Activated naive CD4-positive, alpha-beta T cell treated with anti-CD3 and anti-CD28 coated beads, Interleukin-2, amount 50 U/mL, for 72 hours (primary cell): ENCODE results near the gene LSAMP. TPM values are rescaled to one million over a fixed set of nuclear protein-coding genes. Genes with fewer than 3 reads are reported as not detected.

Experiments used
- ATAC-seq, 2 donors: fragments of 150-1000 bp; cut with Tn5 transposase; 2 replicates each; pipeline ENCODE4 v1.10.0; 2021; ENCODE audit warnings: mild to moderate bottlenecking in 2 of 2, moderate library complexity in 2 of 2
- DNase-seq, 2 donors: peaks; one replicate each; pipeline ENCODE4 v3.0.0; 2021 to 2022; ENCODE audit warnings: low spot score in 2 of 2
- H3K27ac Mint-ChIP-seq, 2 donors: one replicate each; pipeline ENCODE4 v1.8.0; 2022; ENCODE audit warnings: mild to moderate bottlenecking in 2 of 2, mixed read lengths in 2 of 2
- H3K36me3 Mint-ChIP-seq, 2 donors: one replicate each; pipeline ENCODE4 v1.8.0; 2022; ENCODE audit warnings: mixed read lengths in 2 of 2
- H3K9me3 Mint-ChIP-seq, 2 donors: one replicate each; pipeline ENCODE4 v1.8.0; 2022; ENCODE audit warnings: mixed read lengths in 2 of 2
- total RNA-seq, 2 donors: library from RNA; stranded (reverse); gene quantifications; one replicate each; pipeline ENCODE4 v1.2.3, GENCODE V29; 2022

Gene LSAMP
- total RNA-seq, 2 donors from 2014 or later = not detected

- no peak for ATAC-seq
- no peak for DNase-seq
- Mint-ChIP-seq H3K36me3 (no peaks in the 10 kb centered on the region), H3K27ac (no peak overlapping the region), H3K9me3 (peaks cover 4% of the 10 kb centered on the region in 2 donors)
Measured at GRCh38 chr3:116148881-116149851, 296.1 kb downstream of the LSAMP start.

GRCh38 chr3:116145613-116146012 is 299.7 kb downstream of the LSAMP start:
- no peak overlapping the region for H3K27ac Mint-ChIP-seq
- ATAC-seq (no peak), DNase-seq (no peak)
- no peaks in the 10 kb centered on the region for H3K36me3 Mint-ChIP-seq
- peaks cover 4% of the 10 kb centered on the region in 2 donors for H3K9me3 Mint-ChIP-seq

GRCh38 chr3:116141724-116142123 is 303.6 kb downstream of the LSAMP start:
- no peak overlapping the region for H3K27ac Mint-ChIP-seq
- peaks cover 4% of the 10 kb centered on the region in 2 donors for H3K9me3 Mint-ChIP-seq
- H3K36me3 Mint-ChIP-seq = no peaks in the 10 kb centered on the region
- DNase-seq (no peak), ATAC-seq (no peak)

- H3K9me3 Mint-ChIP-seq = no peaks in the 10 kb centered on the region
- DNase-seq (no peak), ATAC-seq (no peak)
- no peak overlapping the region for H3K27ac Mint-ChIP-seq
- H3K36me3 Mint-ChIP-seq = no peaks in the 10 kb centered on the region
Measured at GRCh38 chr3:116140100-116140689, 305.1 kb downstream of the LSAMP start.

GRCh38 chr3:116139641-116140040 is 305.6 kb downstream of the LSAMP start:
- peaks cover 0 to 2% of the 10 kb centered on the region in 2 donors for H3K9me3 Mint-ChIP-seq
- DNase-seq = no peak
- no peaks in the 10 kb centered on the region for H3K36me3 Mint-ChIP-seq
- H3K27ac Mint-ChIP-seq = no peak overlapping the region
- ATAC-seq = no peak

- Mint-ChIP-seq H3K27ac (no peak overlapping the region), H3K9me3 (peaks cover 0 to 5% of the 10 kb centered on the region in 2 donors), H3K36me3 (no peaks in the 10 kb centered on the region)
- ATAC-seq (no peak), DNase-seq (no peak)
Measured at GRCh38 chr3:116135457-116136085, 309.7 kb downstream of the LSAMP start.

GRCh38 chr3:116129187-116129946 is 315.9 kb downstream of the LSAMP start:
- H3K9me3 Mint-ChIP-seq = no peaks in the 10 kb centered on the region
- H3K36me3 Mint-ChIP-seq = no peaks in the 10 kb centered on the region
- DNase-seq (no peak), ATAC-seq (no peak)
- no peak overlapping the region for H3K27ac Mint-ChIP-seq

- ATAC-seq (no peak), DNase-seq (no peak)
- Mint-ChIP-seq H3K27ac (no peak overlapping the region), H3K36me3 (no peaks in the 10 kb centered on the region), H3K9me3 (no peaks in the 10 kb centered on the region)
Measured at GRCh38 chr3:116127464-116127863, 317.8 kb downstream of the LSAMP start.

- ATAC-seq (no peak), DNase-seq (no peak)
- no peaks in the 10 kb centered on the region for H3K36me3 Mint-ChIP-seq
- H3K9me3 Mint-ChIP-seq = no peaks in the 10 kb centered on the region
- no peak overlapping the region for H3K27ac Mint-ChIP-seq
Measured at GRCh38 chr3:116124166-116124565, 321.1 kb downstream of the LSAMP start.

GRCh38 chr3:116118475-116119169 is 326.7 kb downstream of the LSAMP start:
- H3K9me3 Mint-ChIP-seq = no peaks in the 10 kb centered on the region
- ATAC-seq = no peak
- no peak overlapping the region for H3K27ac Mint-ChIP-seq
- DNase-seq = no peak
- no peaks in the 10 kb centered on the region for H3K36me3 Mint-ChIP-seq

- DNase-seq = no peak
- H3K36me3 Mint-ChIP-seq = no peaks in the 10 kb centered on the region
Measured at GRCh38 chr3:116114586-116114985, 330.7 kb downstream of the LSAMP start.

GRCh38 chr3:116112696-116113095 is 332.6 kb downstream of the LSAMP start:
- ATAC-seq = no peak
- Mint-ChIP-seq H3K36me3 (no peaks in the 10 kb centered on the region), H3K27ac (no peak overlapping the region), H3K9me3 (peaks cover 0 to 6% of the 10 kb centered on the region in 2 donors)
- DNase-seq = no peak

More at GRCh38 chr3:116114586-116114985, 330.7 kb downstream of the LSAMP start:
- Mint-ChIP-seq H3K27ac (no peak overlapping the region), H3K9me3 (peaks cover 0 to 6% of the 10 kb centered on the region in 2 donors)
- no peak for ATAC-seq

- DNase-seq (no peak), ATAC-seq (no peak)
- no peak overlapping the region for H3K27ac Mint-ChIP-seq
- H3K9me3 Mint-ChIP-seq = peaks cover 0 to 6% of the 10 kb centered on the region in 2 donors
- H3K36me3 Mint-ChIP-seq = no peaks in the 10 kb centered on the region
Measured at GRCh38 chr3:116111765-116112164, 333.5 kb downstream of the LSAMP start.

- Mint-ChIP-seq H3K36me3 (no peaks in the 10 kb centered on the region), H3K27ac (no peak overlapping the region), H3K9me3 (peaks cover 0 to 7% of the 10 kb centered on the region in 2 donors)
- ATAC-seq (no peak), DNase-seq (no peak)
Measured at GRCh38 chr3:116103868-116104530, 341.3 kb downstream of the LSAMP start.

GRCh38 chr3:116102037-116102436 is 343.2 kb downstream of the LSAMP start:
- Mint-ChIP-seq H3K36me3 (no peaks in the 10 kb centered on the region), H3K27ac (no peak overlapping the region), H3K9me3 (peaks cover 0 to 7% of the 10 kb centered on the region in 2 donors)
- ATAC-seq (no peak), DNase-seq (no peak)

- no peak for ATAC-seq
- Mint-ChIP-seq H3K36me3 (no peaks in the 10 kb centered on the region), H3K9me3 (peaks cover 0 to 10% of the 10 kb centered on the region in 2 donors), H3K27ac (no peak overlapping the region)
- DNase-seq = no peak
Measured at GRCh38 chr3:116097226-116097625, 348.1 kb downstream of the LSAMP start.
